HG02943 (cell line): Measurements from ENCODE around the gene MYBPH.

Experiments
- ATAC-seq: cut with Tn5 transposase; IDR thresholded peaks from one replicate; pipeline ENCODE4 v1.9.1; 2021; ENCODE audit warnings: mild to moderate bottlenecking, low read depth, moderate library complexity; ENCODE audit not compliant: unreplicated experiment

Gene MYBPH

GRCh38 chr1:203180611-203181330, 5.1 kb upstream of the MYBPH start:
- ATAC-seq = no peak

GRCh38 chr1:203179667-203180005, 4.0 kb upstream of the MYBPH start:
- ATAC-seq = no peak

DNA sequence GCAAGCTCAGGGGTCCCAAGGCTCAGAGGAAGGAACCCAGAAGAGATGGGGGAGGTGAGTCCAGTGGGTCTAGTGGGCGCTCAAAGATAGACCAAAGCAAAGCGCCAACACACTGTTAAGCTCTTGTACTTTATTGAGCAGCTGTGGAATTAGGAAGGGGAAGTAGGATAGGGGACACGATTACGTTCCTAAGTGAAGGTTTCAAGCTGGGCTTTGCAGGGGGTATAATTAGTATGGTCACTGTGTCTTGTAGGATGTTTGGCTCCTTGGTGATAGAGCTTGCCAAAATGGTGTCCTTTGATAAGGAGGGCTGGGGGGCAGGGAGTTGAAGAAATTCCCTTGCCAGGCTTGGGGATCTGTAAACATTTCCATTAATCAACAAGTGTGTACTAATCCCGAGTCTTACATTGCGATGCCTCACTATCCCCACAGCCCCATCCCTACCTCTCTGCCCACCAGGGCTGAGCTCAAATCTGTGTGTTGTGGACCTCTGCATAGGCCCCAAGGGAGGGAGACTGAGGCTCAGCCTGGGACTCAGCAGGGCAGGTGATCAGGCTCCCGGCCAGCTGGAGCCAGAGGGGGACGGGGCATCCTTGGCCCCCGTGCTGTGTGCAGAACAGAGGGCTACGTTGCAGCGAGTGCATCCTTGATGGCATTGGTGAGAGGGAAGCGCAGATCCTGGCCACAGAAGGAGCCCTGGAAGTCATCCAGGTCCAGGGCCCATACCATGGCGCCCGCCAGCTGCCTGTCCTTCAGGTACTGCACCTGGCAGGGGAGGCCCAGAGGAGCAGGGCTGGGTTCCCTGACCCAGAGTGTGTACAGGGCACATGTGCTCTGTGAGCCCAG, 3.4 kb upstream of the MYBPH start:
- ATAC-seq = no peak

DNA sequence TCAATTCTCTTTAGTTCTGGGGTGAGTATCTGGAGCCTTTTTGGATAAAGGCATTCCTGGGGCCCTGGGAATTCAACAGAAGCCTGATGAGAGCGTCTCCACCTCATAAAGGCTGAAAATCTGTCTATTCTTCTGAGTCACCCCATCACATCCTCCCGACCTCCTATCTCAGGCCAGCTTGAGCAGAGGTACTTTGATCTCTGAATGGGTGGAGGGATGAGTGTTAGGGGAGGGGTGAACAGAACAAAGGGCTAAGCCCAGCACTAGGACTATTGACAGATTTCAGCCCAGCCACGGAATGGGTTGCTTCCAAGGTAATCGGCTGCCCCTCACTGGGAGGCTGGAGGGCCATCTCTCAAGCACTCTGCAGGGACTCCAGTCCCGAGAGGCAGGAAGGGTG, 2.5 kb upstream of the MYBPH start:
- no peak for ATAC-seq

- ATAC-seq = no peak
Measured at GRCh38 chr1:203177470-203178039, 1.9 kb upstream of the MYBPH start.

GRCh38 chr1:203177036-203177405, 1.4 kb upstream of the MYBPH start:
- ATAC-seq = no peak

- no peak for ATAC-seq
Measured at GRCh38 chr1:203176273-203177035, 828 bp upstream of the MYBPH start.

- ATAC-seq = no peak
Measured at GRCh38 chr1:203175827-203176241, 208 bp upstream of the MYBPH start.

DNA sequence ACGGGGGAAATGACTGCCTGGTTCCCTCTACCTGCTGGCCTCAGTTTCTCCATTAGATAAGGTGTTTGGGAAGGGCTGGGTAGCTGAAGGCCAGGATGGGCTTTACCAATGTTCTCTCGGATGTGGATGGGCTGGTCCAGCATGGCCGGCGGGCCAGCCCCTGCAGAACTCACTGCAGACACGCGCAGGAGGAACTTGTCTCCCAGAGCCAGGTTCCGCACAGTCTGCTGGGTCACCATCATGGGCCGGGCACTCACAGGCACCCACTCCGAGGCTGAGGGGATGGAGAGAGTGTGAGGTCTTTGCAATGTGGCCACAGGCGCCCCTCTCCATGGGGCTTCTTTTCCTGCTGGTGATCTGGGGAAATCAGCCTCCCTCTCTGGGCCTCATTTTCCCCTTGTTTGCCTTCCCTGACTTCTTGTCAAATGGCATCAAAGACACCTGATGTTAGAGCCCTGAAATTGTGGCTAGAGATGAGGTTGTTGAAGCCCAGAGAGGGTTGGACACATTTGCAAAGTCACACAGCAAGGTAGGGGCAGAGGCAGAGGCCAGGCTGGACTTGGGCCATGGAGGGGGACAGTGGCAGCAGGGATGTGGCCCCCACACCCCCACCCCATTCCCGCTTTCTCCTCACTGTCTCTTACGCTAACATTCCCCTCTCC, 1.2 kb downstream of the MYBPH start:
- no peak for ATAC-seq

DNA sequence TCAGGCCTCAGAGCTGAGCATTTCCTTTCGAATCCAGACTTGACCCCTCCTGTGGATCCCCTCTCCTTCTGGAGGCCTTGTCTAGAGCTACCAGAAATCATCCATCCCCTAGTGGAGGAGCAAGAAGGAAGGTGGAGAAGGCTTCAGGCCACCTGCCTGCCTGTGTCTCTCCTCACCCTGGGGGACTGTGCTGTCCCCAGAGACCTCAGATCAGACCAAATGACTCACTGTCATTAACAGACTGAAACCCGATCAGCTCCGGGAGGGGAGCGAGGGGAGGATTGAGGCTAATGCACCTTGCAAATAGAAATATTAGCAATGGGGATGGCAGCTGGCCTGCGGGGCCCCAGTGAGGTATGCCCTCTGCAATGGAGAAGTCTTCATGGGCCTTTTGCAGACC, 2.1 kb downstream of the MYBPH start:
- peak; percentile 80 for ATAC-seq

DNA sequence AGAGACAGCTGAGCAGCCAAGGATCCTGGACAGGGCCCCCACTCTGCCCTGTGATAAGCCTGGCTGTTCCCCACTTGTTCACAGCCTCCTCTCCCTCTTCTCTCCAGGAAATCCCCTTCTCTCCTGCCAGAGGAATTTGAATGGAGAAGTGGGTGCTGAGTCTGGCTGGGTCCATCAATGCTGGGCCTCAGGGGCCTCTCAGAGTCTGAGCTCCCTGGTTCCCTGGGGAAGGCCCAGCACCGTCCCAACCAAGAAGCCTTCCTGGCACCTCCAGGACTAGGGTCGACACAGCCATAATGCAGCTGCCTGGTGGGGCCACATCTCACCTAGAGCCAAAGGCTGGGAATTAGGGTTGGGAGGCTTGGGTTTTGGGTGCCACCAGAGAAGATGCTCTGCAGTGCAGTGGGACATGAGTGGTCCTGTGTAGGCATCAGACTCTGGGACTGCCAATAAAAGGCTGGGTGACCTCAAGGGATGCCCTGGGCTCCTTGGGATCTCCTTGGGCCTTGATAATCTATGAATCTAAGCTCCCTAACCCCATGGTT, 2.5 kb downstream of the MYBPH start:
- ATAC-seq = no peak

GRCh38 chr1:203172184-203173010, 3.2 kb downstream of the MYBPH start:
- no peak for ATAC-seq

GRCh38 chr1:203171341-203172183, 4.1 kb downstream of the MYBPH start:
- no peak for ATAC-seq

- no peak for ATAC-seq
Measured at GRCh38 chr1:203170625-203171330, 4.8 kb downstream of the MYBPH start.

GRCh38 chr1:203169770-203170520, 5.7 kb downstream of the MYBPH start:
- no peak for ATAC-seq

DNA sequence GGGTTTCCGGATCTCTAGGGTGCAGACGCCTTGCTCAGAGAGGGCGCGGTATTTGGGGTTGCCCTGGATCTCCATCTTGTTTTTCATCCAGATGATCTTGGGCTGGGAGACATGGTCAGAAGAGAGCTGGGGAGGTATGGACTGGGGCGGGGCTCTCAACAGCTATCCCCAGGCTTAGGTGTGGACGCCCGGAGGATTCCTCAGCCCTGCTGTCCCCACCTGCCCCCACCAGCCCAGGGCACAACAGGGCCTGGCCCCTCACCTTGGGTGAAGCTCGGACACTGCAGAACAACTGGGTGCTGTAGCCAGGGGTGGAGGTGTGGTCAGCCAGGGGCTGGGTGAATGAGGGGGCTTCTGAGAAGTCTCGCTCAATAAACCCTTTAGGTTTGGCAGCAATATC, 6.6 kb downstream of the MYBPH start:
- no peak for ATAC-seq

GRCh38 chr1:203168256-203168786, 7.3 kb downstream of the MYBPH start:
- no peak for ATAC-seq
